Measurements from ENCODE around the gene TLR9.

TLR9 gene

DNA sequence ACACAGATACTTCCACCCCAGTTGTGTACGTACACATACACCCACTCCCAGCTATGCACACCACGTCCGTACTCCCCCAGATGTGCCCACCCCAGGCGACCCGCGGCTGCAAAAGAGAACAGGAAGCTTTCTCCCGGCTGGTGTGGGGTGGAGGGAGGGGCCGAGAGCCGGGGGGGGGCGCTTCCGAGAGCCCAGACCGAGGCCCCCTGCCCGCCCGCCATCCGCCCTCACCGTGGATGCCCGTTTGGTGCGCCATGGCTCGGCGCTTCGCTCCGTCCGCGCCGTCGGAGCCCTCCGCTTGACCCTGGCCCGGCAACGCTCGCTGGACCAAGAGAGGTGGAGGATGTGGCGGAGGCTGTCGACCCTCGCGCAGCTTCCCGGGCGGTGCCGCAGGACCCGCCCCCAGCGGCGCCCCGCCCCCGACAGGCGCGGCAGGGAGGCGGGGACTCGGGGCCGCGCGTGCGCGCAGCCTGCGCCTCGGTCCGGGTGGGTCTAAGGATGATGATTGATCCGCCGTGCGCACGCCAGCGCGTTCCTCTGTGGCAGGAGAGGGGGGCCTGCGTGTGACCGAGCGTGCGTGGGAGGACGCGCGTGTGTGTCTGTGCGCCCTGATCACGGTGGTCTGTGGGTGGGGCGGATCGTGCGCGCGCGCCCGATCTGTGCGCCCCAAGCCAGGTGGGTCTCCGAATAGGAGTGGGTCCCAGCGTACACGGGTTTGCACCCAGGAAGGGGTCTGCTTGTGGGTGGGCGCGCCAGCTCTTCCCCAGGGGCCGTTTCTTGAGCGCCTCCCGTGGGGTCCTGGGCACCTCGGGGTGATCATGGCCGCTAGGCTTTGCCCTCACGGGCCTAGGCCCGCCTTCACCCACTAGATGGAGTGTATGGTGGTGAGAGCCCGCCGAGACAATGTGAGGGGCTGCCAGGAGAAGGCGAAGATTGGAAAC is 13.6 kb upstream of the TLR9 start, which contains the start of gene TWF2:
Gene TWF2 (minus strand): TSS at position 398 of the 941 bp plus-strand sequence. CDS start 142 bp downstream, at position 256.
- TF ChIP-seq Cebpa-rat (IDR thresholded peaks at IDR 0.05), result no peak
- Histone ChIP-seq H3K4me2 (peak within 1 kb of the TSS; percentile 90), H3K9ac (peak within 1 kb of the TSS; percentile 97), H3K9me3 (no peaks in the 10 kb centered on the region), H3K27ac (peak within 1 kb of the TSS; percentile 98), H3K36me3 (peaks cover 16% of the 10 kb centered on the region), H4K20me1 (peaks cover 24% of the 10 kb centered on the region), H3K27me3 (no peaks in the 10 kb centered on the region), H3K4me1 (peaks cover 75% of the 10 kb centered on the region), H3K4me3 (peak within 1 kb of the TSS; percentile 95)

DNA sequence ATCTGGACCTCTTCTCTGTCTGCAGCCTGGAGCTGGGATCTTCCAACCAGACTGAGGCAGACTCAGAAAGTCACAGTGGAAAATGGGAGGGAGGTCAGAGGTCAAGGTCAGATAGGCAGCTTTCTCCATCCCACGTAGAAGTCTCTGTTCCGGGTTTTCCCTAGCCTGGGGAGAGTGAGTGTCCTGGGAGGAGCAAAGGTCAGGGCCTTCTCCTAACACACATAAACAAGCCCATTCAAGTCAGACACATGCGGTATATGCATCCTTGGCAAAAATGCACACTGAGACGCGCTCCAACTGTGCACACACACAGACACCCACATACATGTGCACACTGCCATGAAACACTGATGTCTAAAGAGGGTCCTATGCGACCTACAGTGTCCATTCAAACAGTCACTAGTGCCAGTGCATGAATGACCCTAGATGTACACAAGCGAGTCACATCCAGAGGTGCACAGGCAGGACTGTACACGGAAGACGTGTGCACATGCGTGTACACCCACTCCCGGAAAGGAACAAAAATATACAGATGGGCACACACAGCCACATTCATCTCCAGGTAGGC is 12.8 kb upstream of the TLR9 start:
- Histone ChIP-seq H4K20me1 (peaks cover 24% of the 10 kb centered on the region), H3K9ac (peak overlapping the region; percentile 97), H3K36me3 (peaks cover 19% of the 10 kb centered on the region), H3K4me3 (peak overlapping the region; percentile 95), H3K4me2 (peak overlapping the region; percentile 90), H3K4me1 (peaks cover 75% of the 10 kb centered on the region), H3K9me3 (no peaks in the 10 kb centered on the region), H3K27me3 (no peaks in the 10 kb centered on the region), H3K27ac (peak overlapping the region; percentile 98)
- no peak for TF ChIP-seq Cebpa-rat (IDR thresholded peaks at IDR 0.05)

DNA sequence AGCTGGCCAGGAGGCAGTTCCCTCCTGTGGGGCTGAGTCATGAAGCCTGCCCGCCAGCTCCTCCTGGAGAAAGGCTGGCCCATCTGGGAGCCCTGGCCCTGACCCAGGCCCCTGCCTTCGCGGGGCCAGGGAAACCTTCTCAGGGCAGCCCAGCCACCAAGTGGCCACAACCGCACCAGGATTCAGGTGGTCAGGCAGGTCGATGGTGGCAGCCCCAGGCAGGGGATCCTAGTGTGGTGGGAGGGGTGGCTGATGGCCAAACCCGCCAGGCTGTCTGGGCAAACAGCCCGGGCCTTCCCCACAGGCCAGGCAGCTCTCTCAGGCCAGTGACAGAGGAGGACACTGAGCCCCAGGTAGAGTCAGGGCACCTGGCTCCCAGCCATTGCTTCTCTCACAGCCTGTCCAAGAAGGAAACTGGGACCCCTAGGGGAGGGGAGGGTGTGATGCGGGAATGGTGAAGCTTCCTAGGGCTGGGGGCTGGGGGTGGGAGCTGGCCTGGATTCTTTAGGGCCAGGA is 12.3 kb upstream of the TLR9 start:
- peaks cover 24% of the 10 kb centered on the region for H4K20me1 ChIP-seq
- H3K9ac ChIP-seq, result peak overlapping the region; percentile 97
- peak overlapping the region; percentile 95 for H3K4me3 ChIP-seq
- H3K4me1 ChIP-seq, result peaks cover 81% of the 10 kb centered on the region
- H3K9me3 ChIP-seq, result no peaks in the 10 kb centered on the region
- H3K27me3 ChIP-seq, result no peaks in the 10 kb centered on the region
- H3K4me2 ChIP-seq, result peak overlapping the region; percentile 90
- TF ChIP-seq Cebpa-rat (IDR thresholded peaks at IDR 0.05), result no peak
- peak overlapping the region; percentile 98 for H3K27ac ChIP-seq
- H3K36me3 ChIP-seq, result peaks cover 19% of the 10 kb centered on the region

DNA sequence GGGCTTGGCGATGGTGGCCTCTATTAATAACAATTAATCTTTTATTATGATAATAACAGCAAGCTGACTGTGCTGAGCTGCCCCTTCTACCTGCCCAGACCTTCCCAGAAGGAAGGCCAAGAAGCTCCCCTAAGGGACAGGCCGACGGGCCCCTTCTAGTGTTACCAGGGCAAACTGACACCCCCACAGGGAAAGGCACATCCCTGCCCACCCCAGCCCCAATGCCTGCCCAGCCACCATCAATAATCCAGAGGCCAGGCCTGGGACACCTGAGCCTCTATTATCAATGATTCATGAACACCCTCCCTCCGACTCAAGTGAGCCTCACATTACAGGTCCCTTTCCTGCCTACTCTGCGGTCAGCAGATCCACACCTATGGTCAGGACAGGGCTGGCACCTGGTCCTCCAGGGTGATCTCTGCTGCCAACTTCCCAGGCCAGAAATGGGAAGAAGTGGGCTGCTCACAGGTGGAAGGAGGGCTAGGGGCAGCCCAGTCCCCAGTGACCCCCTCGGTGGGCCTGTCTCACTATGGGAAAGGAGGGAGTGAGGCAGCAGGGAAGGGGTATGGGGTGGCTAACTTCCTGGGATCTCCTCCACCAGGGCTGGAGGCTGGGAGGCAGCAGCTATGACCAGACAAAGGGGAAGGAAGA is 11.7 kb upstream of the TLR9 start:
- Histone ChIP-seq H3K36me3 (peaks cover 19% of the 10 kb centered on the region), H3K4me1 (peaks cover 87% of the 10 kb centered on the region), H4K20me1 (peaks cover 26% of the 10 kb centered on the region), H3K4me3 (peak overlapping the region; percentile 95), H3K27ac (peak overlapping the region; percentile 98), H3K9me3 (no peaks in the 10 kb centered on the region), H3K27me3 (no peaks in the 10 kb centered on the region), H3K4me2 (peak overlapping the region; percentile 90), H3K9ac (peak overlapping the region; percentile 97)
- TF ChIP-seq Cebpa-rat (IDR thresholded peaks at IDR 0.05), result no peak

DNA sequence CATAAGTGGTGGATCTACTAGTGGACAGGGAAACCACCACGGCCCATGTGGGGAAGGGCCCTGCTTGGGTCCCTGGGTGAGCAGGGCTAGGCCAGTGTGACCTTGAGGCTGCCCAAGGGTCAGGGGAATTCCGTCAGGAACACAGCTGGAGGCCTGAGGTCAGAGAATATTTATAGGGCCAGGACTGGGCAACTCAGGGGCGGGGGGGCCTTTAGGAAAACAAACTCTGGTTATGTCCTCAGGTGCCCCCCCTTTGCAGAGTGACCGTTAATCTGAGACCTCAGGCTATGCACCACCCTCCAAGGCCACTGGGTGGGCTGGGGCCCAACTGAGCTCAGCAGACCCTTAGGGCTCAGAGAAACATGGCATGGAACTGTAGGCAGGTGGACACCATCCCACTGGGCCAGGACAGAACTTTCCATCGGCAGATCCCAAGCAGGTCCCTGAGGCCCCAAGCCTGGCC is 11.0 kb upstream of the TLR9 start:
- Histone ChIP-seq H3K4me2 (peak overlapping the region; percentile 90), H3K36me3 (peaks cover 19% of the 10 kb centered on the region), H4K20me1 (peaks cover 33% of the 10 kb centered on the region), H3K4me3 (no peak overlapping the region), H3K27ac (0 out of 2 replicates have a peak overlapping the region, but pooled peaks have one; percentile 98), H3K9me3 (no peaks in the 10 kb centered on the region), H3K9ac (peak overlapping the region; percentile 97; the same call in 1 of the 2 replicates), H3K4me1 (peaks cover 88% of the 10 kb centered on the region), H3K27me3 (no peaks in the 10 kb centered on the region)
- no peak for TF ChIP-seq Cebpa-rat (IDR thresholded peaks at IDR 0.05)

DNA sequence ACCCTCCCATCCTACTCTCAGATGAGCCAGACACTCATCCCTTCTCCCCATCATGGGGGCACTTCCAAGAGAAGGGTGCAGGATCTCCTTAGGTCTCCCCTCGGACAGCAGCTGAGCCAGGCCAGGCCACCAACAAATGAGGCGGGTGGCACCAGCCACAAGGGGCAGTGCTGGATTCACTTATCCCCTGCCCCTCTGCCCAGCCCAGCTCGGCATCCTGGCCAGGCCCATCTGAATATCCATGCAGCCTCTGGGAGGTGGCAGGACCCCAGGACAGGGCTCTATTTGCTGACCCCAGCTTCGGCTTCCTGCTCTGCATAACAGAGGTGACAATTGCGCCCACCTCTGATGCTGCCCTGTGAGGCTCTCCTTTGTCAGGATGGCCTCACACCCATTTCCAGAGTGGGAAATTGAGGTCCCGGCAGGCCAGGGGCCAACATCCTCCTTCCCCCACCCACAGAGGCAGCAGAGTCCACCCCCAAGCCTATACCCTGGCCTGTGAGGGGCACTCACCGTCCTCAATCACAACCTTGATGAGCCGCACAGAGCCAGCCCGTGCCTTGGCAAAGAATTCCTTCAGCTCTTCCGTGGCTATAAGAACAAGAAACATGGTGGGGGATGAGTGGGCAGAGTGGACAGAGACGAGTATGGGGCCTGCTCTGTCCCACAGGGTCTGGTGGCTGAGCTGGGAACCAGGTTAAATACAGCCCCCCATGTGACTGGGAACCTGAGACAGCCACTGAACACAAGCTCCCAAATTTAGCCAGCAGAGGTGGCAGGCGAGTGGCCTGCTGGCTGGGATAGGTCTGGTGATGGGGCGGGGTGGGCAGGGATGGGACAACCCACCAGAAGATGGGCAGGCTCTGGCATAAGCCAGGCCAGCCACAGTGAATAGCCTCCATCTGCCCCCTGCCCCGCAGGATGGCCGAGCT is 9.3 kb upstream of the TLR9 start:
- TF ChIP-seq Cebpa-rat (IDR thresholded peaks at IDR 0.05), result no peak

DNA sequence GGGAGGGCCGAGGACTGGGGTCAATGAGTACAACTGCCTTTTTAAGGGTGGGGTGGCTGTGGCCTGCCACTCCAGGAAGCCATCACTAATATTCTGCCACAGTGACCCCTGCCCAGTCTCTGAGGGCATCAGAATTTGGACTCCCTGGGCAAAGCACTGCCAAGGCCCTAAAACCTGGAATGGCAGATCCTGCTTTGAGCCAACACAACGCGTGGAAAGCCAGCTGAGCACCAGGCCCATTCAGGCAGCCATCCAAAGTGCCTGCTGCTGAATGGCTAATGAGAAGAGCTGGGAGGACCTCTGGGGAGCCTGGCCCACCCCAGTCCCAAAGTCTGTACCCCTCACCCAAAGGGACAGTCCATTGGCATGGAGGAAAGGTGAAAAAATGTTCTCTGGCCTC is 8.5 kb upstream of the TLR9 start:
- no peaks in the 10 kb centered on the region for H3K9me3 ChIP-seq
- peak overlapping the region; percentile 3; the same call in 1 of the 2 replicates for H3K27ac ChIP-seq
- no peak for TF ChIP-seq Cebpa-rat (IDR thresholded peaks at IDR 0.05)
- H3K4me1 ChIP-seq, result peaks cover 89% of the 10 kb centered on the region
- peaks cover 45% of the 10 kb centered on the region for H4K20me1 ChIP-seq
- H3K4me3 ChIP-seq, result no peak overlapping the region
- H3K9ac ChIP-seq, result no peak overlapping the region
- peak overlapping the region; percentile 28; the same call in 1 of the 2 replicates for H3K4me2 ChIP-seq
- peaks cover 44% of the 10 kb centered on the region for H3K36me3 ChIP-seq
- no peaks in the 10 kb centered on the region for H3K27me3 ChIP-seq

More for the DNA sequence above, 9.3 kb upstream of the TLR9 start:
- Histone ChIP-seq H3K4me1 (peaks cover 88% of the 10 kb centered on the region), H4K20me1 (peaks cover 45% of the 10 kb centered on the region), H3K27ac (peak overlapping the region; percentile 3; the same call in 1 of the 2 replicates), H3K4me2 (0 out of 2 replicates have a peak overlapping the region, but pooled peaks have one; percentile 17), H3K27me3 (no peaks in the 10 kb centered on the region), H3K4me3 (no peak overlapping the region), H3K36me3 (peaks cover 36% of the 10 kb centered on the region), H3K9ac (no peak overlapping the region), H3K9me3 (no peaks in the 10 kb centered on the region)

DNA sequence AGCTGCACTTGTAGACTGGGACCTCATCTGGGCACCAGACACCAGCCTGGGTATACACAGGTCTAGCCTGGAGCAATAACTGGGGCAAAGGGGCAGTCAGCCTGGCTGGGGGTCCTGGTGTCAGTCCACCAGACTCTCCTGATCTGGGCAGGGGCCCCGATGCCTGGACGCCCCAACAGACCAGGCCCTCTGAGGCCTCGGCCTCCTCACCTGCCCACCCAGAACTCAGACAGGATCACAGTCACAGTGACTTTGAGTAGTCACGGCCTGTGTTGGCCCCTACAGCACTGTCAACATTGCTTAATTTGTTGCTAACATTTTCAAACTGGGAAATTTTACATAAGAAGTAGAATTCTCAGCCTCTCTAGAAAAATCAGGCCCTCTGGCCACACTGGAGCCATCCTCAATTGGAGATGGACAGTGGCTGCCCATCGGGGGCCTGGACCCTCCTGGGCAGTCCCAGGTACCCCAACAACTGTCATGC is 7.7 kb upstream of the TLR9 start:
- peaks cover 52% of the 10 kb centered on the region for H3K36me3 ChIP-seq
- peak overlapping the region; percentile 81 for H3K4me2 ChIP-seq
- H3K9ac ChIP-seq, result peak overlapping the region; percentile 67
- no peaks in the 10 kb centered on the region for H3K9me3 ChIP-seq
- H3K27me3 ChIP-seq, result no peaks in the 10 kb centered on the region
- H3K4me3 ChIP-seq, result peak overlapping the region; percentile 47; the same call in 1 of the 2 replicates
- H3K4me1 ChIP-seq, result peaks cover 95% of the 10 kb centered on the region
- no peak for TF ChIP-seq Cebpa-rat (IDR thresholded peaks at IDR 0.05)
- H3K27ac ChIP-seq, result peak overlapping the region; percentile 86
- peaks cover 40% of the 10 kb centered on the region for H4K20me1 ChIP-seq

Data from BLaER1 (cell line).